Retinal pigment epithelial cell (primary cell): ENCODE measurements around the gene RUNX1.

ENCODE experiments used
- DNase-seq: peaks from one replicate; pipeline ENCODE4 v3.0.0-alpha.2; 2010; ENCODE audit warnings: low read depth
- H3K4me3 ChIP-seq: 2 replicates; pipeline ENCODE4 v1.5.1; 2011; ENCODE audit warnings: mild to moderate bottlenecking, low read length, control low read depth, moderate library complexity
- TF ChIP-seq, protein P1 (sequence below): conservative IDR thresholded peaks from 2 replicates; pipeline ENCODE4 v1.5.1; 2011; ENCODE audit warnings: low read depth, low read length, control low read depth, inconsistent platforms

The RUNX1 gene

DNA sequence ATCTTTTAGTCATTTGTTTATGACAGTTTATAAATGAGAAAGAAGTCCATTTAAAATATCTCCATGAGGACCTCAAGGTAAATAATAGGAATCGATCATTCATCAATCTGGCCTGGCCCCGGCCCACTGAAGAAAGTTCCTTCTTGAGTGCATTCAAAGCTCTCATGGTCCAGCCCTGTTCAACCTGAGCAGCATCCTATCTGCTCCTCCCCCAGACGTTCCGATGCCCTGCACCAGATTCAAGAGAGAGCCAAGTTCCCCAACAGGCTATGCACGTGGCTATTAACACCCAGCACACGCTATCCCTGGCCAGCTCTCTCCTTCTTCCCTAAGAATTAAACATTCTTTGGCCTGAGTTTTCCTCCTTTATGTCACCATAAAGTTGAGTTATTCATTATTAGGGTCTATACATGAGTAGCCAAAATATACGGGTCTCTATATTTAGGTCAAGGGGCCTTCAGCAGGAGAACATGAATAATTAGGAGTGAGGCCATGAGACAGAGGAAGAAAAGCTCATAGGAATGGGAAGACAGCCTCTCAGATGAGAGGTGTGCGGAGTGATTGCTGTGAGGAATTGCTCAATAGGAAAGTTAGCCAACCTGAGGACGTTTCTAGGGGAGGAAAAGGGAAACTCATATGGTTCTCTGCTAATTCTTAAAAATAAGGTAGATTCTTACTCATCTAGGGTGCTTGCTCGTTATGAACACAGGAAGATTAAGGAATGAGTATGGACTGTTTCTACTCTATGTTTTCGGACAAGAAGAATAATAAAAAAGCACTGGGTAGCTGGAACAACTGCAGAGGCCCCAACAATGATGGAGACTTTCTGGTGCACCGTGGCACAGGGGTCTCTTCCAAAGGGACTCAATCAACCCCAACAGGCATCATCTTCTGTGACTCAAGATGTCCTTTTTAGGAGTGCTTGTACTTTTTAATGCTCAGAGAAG is 23.6 kb downstream of the RUNX1 start:
- TF ChIP-seq, protein P1, sequence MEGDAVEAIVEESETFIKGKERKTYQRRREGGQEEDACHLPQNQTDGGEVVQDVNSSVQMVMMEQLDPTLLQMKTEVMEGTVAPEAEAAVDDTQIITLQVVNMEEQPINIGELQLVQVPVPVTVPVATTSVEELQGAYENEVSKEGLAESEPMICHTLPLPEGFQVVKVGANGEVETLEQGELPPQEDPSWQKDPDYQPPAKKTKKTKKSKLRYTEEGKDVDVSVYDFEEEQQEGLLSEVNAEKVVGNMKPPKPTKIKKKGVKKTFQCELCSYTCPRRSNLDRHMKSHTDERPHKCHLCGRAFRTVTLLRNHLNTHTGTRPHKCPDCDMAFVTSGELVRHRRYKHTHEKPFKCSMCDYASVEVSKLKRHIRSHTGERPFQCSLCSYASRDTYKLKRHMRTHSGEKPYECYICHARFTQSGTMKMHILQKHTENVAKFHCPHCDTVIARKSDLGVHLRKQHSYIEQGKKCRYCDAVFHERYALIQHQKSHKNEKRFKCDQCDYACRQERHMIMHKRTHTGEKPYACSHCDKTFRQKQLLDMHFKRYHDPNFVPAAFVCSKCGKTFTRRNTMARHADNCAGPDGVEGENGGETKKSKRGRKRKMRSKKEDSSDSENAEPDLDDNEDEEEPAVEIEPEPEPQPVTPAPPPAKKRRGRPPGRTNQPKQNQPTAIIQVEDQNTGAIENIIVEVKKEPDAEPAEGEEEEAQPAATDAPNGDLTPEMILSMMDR: no peak
- no peak overlapping the region for H3K4me3 ChIP-seq
- DNase-seq: no peak

DNA sequence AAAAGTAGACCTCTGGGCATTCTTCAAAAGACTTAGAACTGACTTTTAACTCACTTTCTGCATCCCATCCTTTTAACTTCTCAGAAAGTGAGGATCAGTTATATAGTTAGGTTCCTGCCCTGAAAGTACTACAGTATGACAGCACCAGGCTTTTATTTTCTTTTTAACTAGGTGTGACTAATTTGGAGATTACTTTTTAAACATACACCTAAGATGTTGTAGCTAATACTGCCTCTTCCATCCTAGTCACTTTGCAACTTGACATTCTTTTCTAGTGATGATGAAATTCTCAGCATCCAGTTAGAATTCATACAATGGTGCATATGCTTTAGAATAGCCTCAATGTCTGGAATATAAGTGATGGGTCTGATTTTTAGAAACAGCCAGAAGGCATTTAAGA is 24.6 kb downstream of the RUNX1 start:
- no peak for DNase-seq
- TF ChIP-seq, protein P1: no peak

DNA sequence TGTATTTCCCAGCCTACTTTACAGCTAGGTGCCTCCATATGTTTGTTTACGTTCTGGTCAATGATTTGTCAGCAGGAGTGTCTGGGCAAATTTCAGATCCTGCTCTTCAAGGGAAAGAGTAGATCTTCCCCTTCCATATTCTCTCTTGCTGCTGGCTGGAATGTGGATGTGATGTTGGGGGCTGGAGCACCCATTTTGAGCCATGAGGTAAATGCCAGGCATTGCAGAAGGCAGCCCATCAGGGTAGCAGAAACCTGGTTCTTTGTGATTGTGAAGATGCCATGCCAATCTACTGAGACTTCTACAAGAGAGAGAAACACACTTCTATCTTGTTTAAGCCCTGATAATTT is 25.1 kb downstream of the RUNX1 start:
- no peak for DNase-seq
- TF ChIP-seq, protein P1: no peak
- no peak overlapping the region for H3K4me3 ChIP-seq

More for the DNA sequence above, 24.6 kb downstream of the RUNX1 start:
- H3K4me3 ChIP-seq: no peak overlapping the region

DNA sequence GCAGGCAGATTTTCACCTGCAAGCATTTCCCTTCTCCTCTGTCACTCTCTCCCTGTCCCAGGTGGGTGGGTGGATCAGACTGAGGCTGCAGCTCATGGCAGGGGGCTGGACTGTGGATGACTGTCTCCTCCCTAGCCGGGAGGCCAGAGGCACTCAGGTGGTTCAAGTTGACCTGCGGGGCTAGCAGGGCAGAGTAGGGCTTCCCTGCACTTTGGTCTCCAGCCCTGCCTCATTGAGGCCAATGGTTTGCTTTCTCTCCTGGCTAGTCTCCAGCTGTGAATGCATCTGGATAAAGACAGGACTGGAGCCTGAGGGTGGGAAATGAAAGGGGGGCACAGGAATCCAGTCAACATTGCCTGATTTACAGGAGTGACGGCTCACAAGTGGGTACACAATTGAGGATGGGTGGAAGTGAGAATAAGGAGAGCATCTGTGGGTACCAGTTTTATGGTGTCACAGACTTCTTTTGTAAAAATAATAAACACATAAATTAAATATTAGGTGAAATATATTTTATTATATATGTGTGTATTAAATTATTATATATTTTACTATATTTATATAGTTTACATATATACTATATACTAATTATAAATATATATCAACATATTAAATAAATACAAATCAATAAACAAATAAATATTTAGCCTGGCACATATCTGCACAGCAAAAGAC is 25.6 kb downstream of the RUNX1 start:
- no peak overlapping the region for H3K4me3 ChIP-seq
- no peak for DNase-seq
- TF ChIP-seq, protein P1: no peak

DNA sequence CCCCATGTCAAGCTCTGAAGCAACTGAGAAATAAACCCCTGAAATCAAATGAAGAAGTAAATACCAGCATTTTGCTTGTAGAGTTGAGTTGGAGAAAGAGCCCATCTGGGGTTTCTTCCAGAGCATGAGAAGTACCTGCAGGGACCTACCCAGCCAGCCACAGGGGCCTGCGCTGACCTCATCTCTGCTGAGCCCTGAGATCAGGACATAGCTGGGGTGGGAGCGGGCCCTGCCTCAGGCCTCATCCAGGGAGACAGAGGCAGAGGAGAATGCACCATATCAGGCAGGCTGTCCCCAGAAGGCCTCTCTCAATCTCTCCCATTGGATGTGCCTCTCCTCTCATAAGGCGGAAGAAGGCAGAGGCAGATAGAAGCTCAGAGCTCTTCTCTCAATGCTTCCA is 27.6 kb downstream of the RUNX1 start:
- TF ChIP-seq, protein P1: no peak
- H3K4me3 ChIP-seq: no peak overlapping the region
- no peak for DNase-seq

DNA sequence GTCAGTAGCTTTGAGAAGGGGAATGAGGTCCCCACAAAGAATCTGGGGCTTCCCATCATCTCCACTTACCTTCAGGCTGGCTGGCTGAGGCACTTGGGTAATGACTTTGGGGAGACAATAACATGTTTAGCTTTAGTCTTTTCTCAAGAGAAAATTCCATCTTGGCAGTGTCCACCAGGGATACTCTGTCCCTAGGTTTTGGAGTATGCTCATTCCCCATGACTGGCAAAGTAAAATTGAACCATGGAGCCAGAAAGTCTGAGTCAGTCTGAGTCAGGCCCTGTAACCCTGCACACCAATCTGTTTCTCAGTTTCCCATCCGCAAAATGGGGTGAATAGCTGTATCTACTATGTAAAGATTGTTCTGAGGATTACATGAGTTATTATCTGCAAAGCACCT is 28.2 kb downstream of the RUNX1 start:
- no peak overlapping the region for H3K4me3 ChIP-seq
- no peak for DNase-seq
- TF ChIP-seq, protein P1: no peak
